HepG2 (cell line): Measurements from ENCODE around the gene BHLHE41. TPM values are rescaled to one million over a fixed set of nuclear protein-coding genes. Genes with fewer than 3 reads are reported as not detected.
A peak's percentile ranks its signal among the peaks of the same experiment; 100 is the strongest.

Source experiments
- GLI4 ChIP-seq: sonication (generic); formaldehyde crosslinking; IDR thresholded peaks from 2 replicates; pipeline ENCODE4 v1.5.1; 2020; ENCODE audit warnings: missing genetic modification reagents, mild to moderate bottlenecking, moderate library complexity, borderline replicate concordance
- GPN1 ChIP-seq: sonication (generic); formaldehyde crosslinking; IDR thresholded peaks from 2 replicates; pipeline ENCODE4 v1.5.1; 2020; ENCODE audit warnings: missing genetic modification reagents, borderline replicate concordance
- HMG20B ChIP-seq: conservative IDR thresholded peaks from 2 replicates; pipeline ENCODE4 v1.6.1; 2016; ENCODE audit warnings: missing genetic modification reagents, missing compliant biosample characterization
- HNRNPL ChIP-seq: fragments of 200-400 bp; formaldehyde crosslinking; IDR thresholded peaks from 2 replicates; pipeline ENCODE4 v1.6.1; 2017; ENCODE audit warnings: mild to moderate bottlenecking, low read depth, low read length
- KLF12 ChIP-seq: sonication (generic); formaldehyde crosslinking; IDR thresholded peaks from 2 replicates; pipeline ENCODE4 v1.4.0; 2020; ENCODE audit warnings: missing genetic modification reagents, borderline replicate concordance
- MYNN ChIP-seq: sonication (generic); formaldehyde crosslinking; IDR thresholded peaks from 2 replicates; pipeline ENCODE4 v1.4.0; 2020; ENCODE audit warnings: mild to moderate bottlenecking, low read depth, missing genetic modification reagents
- RAD51 ChIP-seq: fragments of 450-650 bp; IDR thresholded peaks from 2 replicates; pipeline ENCODE4 v1.6.1; 2016; ENCODE audit warnings: borderline replicate concordance
- REXO4 ChIP-seq: sonication (generic); formaldehyde crosslinking; IDR thresholded peaks from 2 replicates; pipeline ENCODE4 v1.8.0; 2022; ENCODE audit warnings: missing genetic modification reagents, mild to moderate bottlenecking, borderline replicate concordance
- TEAD3 ChIP-seq: optimal IDR thresholded peaks from 2 replicates; pipeline ENCODE3; 2016; ENCODE audit warnings: borderline replicate concordance
- ZNF33A ChIP-seq: sonication (generic); formaldehyde crosslinking; IDR thresholded peaks from 2 replicates; pipeline ENCODE4 v1.5.1; 2020; ENCODE audit warnings: missing genetic modification reagents, mild to moderate bottlenecking, moderate library complexity, borderline replicate concordance
- ZNF569 ChIP-seq: sonication (generic); formaldehyde crosslinking; IDR thresholded peaks from 2 replicates; pipeline ENCODE4 v1.5.0; 2020; ENCODE audit warnings: mild to moderate bottlenecking, missing genetic modification reagents, moderate library complexity, borderline replicate concordance
- ZNF652 ChIP-seq: IDR thresholded peaks from 2 replicates; pipeline ENCODE4 v1.6.1; 2016; ENCODE audit warnings: low read depth, borderline replicate concordance
- ZNF841 ChIP-seq: sonication (generic); formaldehyde crosslinking; IDR thresholded peaks from 2 replicates; pipeline ENCODE4 v1.8.1; 2023; ENCODE audit warnings: missing genetic modification reagents, borderline replicate concordance
- ZNF891 ChIP-seq: sonication (generic); formaldehyde crosslinking; IDR thresholded peaks from 2 replicates; pipeline ENCODE4 v1.5.0; 2020; ENCODE audit warnings: mild to moderate bottlenecking, missing genetic modification reagents
- polyA plus RNA-seq, 8 experiments: library from polyadenylated mRNA; depleted of rRNA in 3 of 8; stranded (reverse) in 7 of 8; unstranded in 1 of 8; fragments of >200 nt; fragmentation: Illumina TruSeq in 4 of 8; extraction: Trizol in 4 of 8; gene quantifications; 2 replicates each; pipeline versions ENCODE4 v1.2.1 to v1.2.3, GENCODE V29; 2011 to 2016; ENCODE audit warnings: low read depth in 4 of 8, missing spikeins in 1 of 8, mixed read lengths in 1 of 8; ENCODE audit not compliant: insufficient read depth in 1 of 8
- total RNA-seq, 5 experiments: library from RNA; depleted of rRNA; stranded (reverse); fragments of >200 nt; fragmentation: Illumina TruSeq; extraction: Trizol; gene quantifications; 2 replicates each; pipeline ENCODE4 v1.2.3, GENCODE V29; 2016; ENCODE audit warnings: low read depth in 1 of 5
- TF ChIP-seq, protein P1 (sequence below): sonication (generic); formaldehyde crosslinking; IDR thresholded peaks from 2 replicates; pipeline ENCODE4 v1.8.0; 2022; ENCODE audit warnings: mild to moderate bottlenecking, missing genetic modification reagents; ENCODE audit not compliant: insufficient replicate concordance
- TF ChIP-seq, protein P2 (sequence below): sonication (generic); formaldehyde crosslinking; IDR thresholded peaks from 2 replicates; pipeline ENCODE4 v1.5.1; 2020; ENCODE audit warnings: mild to moderate bottlenecking, moderate library complexity, missing genetic modification reagents
- TF ChIP-seq, protein P3 (sequence below): sonication (generic); formaldehyde crosslinking; IDR thresholded peaks from 2 replicates; pipeline ENCODE4 v1.5.0; 2020; ENCODE audit warnings: mild to moderate bottlenecking, missing genetic modification reagents
- TF ChIP-seq, protein P4 (sequence below): sonication (generic); formaldehyde crosslinking; IDR thresholded peaks from 2 replicates; pipeline ENCODE4 v1.9.0; 2022; ENCODE audit warnings: missing genetic modification reagents, mild to moderate bottlenecking, borderline replicate concordance
- TF ChIP-seq, protein P5 (sequence below): sonication (generic); formaldehyde crosslinking; IDR thresholded peaks from 2 replicates; pipeline ENCODE4 v1.4.0; 2020; ENCODE audit warnings: mild to moderate bottlenecking, low read depth, missing genetic modification reagents

BHLHE41 gene
- total and polyA plus RNA-seq, 2 of the 13 experiments (the other 11 are each of a cell fraction or from before 2014, with no cell fraction given), result 0.03 TPM; not detected in 1

DNA sequence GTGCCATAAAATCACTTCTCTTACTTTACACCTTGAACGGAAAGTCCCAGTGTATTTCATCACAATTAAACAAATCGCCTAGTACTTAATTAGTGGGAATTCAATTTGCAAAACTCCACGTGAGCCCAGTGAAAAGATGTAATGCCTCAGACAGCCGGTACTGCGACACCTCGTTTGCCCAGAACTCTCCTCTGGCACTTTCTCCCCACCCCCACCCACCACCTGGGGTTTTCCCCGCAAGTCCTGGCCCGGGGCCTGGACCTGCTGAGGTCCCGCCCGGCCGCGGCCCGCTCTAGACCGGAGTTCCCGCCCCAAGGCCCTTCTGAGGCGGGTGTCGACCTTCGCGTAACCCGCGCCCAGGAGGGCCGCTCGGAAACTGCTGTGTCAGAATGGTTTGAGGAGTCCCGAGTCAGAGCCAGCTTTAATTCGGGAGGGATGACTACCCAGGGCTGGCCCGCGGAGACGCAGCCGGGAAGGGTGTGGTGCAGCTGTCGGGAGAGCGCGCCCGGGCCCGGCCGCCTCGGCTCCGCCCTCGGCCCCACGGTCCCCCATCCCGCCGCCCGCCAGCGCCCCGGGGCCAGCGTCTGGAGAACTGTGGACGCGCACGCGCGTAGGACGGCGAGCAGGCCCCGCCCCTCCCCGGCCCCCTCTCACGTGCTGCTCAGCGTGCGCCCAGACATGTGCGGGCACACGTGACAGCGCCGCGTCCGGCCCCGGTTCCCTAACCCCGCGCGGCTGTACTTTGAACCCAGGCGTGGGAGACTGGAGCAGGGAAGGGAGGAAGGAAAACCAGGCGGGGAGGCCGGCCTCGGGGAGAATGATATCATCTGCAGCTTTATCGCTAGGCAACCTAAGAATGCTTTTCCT is 10.8 kb downstream of the BHLHE41 start (continued):
- TF ChIP-seq, protein P1, sequence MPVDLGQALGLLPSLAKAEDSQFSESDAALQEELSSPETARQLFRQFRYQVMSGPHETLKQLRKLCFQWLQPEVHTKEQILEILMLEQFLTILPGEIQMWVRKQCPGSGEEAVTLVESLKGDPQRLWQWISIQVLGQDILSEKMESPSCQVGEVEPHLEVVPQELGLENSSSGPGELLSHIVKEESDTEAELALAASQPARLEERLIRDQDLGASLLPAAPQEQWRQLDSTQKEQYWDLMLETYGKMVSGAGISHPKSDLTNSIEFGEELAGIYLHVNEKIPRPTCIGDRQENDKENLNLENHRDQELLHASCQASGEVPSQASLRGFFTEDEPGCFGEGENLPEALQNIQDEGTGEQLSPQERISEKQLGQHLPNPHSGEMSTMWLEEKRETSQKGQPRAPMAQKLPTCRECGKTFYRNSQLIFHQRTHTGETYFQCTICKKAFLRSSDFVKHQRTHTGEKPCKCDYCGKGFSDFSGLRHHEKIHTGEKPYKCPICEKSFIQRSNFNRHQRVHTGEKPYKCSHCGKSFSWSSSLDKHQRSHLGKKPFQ (CRISPR knock-in tag), result peak; percentile 71
- TF ChIP-seq, protein P2, sequence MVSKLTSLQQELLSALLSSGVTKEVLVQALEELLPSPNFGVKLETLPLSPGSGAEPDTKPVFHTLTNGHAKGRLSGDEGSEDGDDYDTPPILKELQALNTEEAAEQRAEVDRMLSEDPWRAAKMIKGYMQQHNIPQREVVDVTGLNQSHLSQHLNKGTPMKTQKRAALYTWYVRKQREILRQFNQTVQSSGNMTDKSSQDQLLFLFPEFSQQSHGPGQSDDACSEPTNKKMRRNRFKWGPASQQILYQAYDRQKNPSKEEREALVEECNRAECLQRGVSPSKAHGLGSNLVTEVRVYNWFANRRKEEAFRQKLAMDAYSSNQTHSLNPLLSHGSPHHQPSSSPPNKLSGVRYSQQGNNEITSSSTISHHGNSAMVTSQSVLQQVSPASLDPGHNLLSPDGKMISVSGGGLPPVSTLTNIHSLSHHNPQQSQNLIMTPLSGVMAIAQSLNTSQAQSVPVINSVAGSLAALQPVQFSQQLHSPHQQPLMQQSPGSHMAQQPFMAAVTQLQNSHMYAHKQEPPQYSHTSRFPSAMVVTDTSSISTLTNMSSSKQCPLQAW, result 0 out of 2 replicates have a peak, but pooled peaks have one; percentile 52
- TF ChIP-seq ZNF33A (CRISPR knock-in tag), result no peak
- peak; percentile 69 for TF ChIP-seq RAD51
- no peak for TF ChIP-seq ZNF652 (CRISPR knock-in tag)
- TF ChIP-seq ZNF569 (CRISPR knock-in tag), result no peak
- 0 out of 2 replicates have a peak, but pooled peaks have one; percentile 61 for TF ChIP-seq ZNF891
- TF ChIP-seq GLI4 (CRISPR knock-in tag), result peak; percentile 42; the same call in 1 of the 2 replicates
- no peak for TF ChIP-seq HNRNPL
- no peak; the same call in 1 of the 2 replicates for TF ChIP-seq KLF12
- TF ChIP-seq ZNF841 (CRISPR knock-in tag), result no peak
- TF ChIP-seq, protein P3, sequence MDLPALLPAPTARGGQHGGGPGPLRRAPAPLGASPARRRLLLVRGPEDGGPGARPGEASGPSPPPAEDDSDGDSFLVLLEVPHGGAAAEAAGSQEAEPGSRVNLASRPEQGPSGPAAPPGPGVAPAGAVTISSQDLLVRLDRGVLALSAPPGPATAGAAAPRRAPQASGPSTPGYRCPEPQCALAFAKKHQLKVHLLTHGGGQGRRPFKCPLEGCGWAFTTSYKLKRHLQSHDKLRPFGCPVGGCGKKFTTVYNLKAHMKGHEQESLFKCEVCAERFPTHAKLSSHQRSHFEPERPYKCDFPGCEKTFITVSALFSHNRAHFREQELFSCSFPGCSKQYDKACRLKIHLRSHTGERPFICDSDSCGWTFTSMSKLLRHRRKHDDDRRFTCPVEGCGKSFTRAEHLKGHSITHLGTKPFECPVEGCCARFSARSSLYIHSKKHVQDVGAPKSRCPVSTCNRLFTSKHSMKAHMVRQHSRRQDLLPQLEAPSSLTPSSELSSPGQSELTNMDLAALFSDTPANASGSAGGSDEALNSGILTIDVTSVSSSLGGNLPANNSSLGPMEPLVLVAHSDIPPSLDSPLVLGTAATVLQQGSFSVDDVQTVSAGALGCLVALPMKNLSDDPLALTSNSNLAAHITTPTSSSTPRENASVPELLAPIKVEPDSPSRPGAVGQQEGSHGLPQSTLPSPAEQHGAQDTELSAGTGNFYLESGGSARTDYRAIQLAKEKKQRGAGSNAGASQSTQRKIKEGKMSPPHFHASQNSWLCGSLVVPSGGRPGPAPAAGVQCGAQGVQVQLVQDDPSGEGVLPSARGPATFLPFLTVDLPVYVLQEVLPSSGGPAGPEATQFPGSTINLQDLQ (CRISPR knock-in tag), result peak; percentile 58
- peak; percentile 15 for TF ChIP-seq TEAD3 (CRISPR knock-in tag)
- 0 out of 2 replicates have a peak, but pooled peaks have one; percentile 18 for TF ChIP-seq HMG20B
- TF ChIP-seq, protein P4, sequence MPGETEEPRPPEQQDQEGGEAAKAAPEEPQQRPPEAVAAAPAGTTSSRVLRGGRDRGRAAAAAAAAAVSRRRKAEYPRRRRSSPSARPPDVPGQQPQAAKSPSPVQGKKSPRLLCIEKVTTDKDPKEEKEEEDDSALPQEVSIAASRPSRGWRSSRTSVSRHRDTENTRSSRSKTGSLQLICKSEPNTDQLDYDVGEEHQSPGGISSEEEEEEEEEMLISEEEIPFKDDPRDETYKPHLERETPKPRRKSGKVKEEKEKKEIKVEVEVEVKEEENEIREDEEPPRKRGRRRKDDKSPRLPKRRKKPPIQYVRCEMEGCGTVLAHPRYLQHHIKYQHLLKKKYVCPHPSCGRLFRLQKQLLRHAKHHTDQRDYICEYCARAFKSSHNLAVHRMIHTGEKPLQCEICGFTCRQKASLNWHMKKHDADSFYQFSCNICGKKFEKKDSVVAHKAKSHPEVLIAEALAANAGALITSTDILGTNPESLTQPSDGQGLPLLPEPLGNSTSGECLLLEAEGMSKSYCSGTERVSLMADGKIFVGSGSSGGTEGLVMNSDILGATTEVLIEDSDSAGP, result peak; percentile 78
- TF ChIP-seq GPN1 (CRISPR knock-in tag), result no peak
- no peak for TF ChIP-seq REXO4 (CRISPR knock-in tag)
- TF ChIP-seq MYNN (CRISPR knock-in tag), result no peak
- TF ChIP-seq, protein P5, sequence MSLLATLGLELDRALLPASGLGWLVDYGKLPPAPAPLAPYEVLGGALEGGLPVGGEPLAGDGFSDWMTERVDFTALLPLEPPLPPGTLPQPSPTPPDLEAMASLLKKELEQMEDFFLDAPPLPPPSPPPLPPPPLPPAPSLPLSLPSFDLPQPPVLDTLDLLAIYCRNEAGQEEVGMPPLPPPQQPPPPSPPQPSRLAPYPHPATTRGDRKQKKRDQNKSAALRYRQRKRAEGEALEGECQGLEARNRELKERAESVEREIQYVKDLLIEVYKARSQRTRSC (CRISPR knock-in tag), result peak; percentile 73; the same call in 1 of the 2 replicates
